SIG-M5 (cell line): ENCODE results near the gene MYO3B.

Source experiments
- DNase-seq: peaks from one replicate; lab custom pipeline; 2025; lab: John Stamatoyannopoulos, UW

The MYO3B gene

GRCh38 chr2:170161516-170162270 lies 16.3 kb upstream of the MYO3B start:
- DNase-seq, result no peak

- DNase-seq, result no peak
These were observed 15.7 kb upstream of the MYO3B start for GRCh38 chr2:170162271-170162632.

DNA sequence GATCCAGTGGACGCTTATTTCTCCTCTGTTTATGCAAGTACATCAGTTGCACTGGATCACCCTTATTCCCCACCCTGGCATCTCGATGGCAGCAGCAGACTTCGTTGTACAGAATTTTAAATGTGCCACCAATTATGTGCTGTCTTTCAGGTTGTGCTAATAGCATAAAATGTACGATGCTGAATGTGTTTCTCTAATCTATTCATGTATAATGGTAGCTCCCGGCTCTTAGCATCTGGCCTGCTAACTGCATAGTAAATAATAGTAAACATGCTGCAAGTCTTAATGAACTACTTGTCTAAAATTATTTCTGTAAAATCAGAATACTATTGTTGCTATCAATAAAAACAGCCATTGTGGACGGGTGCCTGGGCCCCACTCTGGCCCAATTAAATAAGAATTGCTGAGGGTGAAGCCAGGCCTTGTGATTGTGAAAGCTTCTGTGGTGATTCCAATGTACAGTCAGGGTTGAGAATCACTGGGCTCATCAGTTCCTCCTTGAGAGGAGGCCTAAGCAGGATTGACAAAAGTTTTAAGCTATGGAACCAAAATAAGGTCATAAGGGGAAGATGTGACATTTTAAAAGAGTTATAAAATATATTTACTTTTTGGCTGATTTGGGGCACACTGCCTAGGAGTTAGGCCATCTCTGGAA lies 14.4 kb upstream of the MYO3B start:
- DNase-seq, result no peak

DNA sequence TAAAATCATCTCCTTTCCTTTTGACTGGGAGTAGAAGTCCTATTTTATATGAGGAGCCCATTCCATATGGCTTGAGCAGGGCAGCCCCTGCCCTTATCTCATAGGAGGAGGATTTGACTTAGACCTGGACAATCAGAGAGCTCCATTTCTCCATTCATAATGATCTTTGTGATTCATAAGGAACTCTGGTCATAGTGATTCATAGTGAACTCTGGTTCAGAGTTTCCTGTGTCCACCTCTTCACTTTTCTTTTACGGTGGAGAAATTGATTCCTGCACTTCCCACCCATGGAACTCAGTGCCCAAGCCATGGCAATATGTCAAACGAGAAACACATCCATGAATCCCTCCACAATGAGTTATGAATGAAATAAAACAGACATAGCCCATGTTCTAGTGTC lies 12.8 kb upstream of the MYO3B start:
- no peak for DNase-seq

DNA sequence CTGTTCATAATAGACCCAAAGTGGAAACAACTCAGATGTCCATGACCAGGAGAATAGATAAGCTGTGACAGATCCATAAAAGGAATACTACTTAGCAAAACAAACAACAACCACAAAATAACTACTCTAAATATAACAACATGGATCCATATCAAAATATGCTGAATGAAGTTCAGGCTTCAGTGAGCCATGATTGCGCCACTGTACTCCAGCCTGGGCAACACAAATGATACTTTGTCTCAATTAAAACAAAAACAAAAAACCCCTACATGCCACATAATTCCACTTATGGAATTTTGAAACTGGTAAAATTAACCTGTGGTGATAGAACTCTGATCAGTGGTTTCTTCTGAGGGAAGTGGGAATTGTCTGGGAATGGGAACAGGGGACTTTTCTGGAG lies 11.2 kb upstream of the MYO3B start:
- DNase-seq, result no peak

DNA sequence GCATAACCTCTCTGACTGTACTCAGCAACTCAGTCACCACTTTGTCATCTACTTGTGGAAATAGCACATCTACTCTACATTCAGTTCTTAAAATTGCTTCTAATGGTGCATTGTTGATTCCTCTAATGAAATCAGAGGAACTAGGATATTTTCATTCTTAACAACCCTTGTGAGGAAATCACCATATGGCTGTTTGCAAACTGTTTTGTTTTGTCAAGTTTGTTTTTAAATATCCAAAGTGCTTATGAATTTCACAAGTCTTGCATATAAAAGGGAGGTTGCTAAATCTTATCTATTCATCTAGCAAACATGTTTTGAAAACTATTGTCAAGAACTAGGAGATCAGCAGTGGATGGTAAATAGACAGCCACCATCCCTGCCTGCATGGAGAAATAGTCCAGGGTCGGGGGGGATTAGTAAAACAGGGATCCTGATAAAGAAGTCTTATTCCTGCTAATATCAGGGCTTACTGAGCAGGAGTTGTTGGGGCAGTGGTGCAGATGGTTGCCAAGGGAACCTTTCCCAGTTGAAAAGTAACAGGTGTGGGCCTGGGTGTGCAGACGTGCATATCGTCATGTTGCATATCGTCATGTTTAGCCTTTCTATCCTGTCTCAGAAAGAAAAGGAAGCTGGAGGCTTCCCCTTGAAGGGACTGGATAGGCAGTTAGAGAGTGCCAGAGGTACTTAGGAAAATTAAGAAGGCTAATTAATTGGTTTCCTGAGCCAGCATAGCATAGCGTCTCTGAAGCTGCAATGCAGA lies 7.5 kb upstream of the MYO3B start:
- DNase-seq, result no peak

- DNase-seq, result no peak
These were observed 1.7 kb upstream of the MYO3B start for GRCh38 chr2:170176212-170176611.

DNA sequence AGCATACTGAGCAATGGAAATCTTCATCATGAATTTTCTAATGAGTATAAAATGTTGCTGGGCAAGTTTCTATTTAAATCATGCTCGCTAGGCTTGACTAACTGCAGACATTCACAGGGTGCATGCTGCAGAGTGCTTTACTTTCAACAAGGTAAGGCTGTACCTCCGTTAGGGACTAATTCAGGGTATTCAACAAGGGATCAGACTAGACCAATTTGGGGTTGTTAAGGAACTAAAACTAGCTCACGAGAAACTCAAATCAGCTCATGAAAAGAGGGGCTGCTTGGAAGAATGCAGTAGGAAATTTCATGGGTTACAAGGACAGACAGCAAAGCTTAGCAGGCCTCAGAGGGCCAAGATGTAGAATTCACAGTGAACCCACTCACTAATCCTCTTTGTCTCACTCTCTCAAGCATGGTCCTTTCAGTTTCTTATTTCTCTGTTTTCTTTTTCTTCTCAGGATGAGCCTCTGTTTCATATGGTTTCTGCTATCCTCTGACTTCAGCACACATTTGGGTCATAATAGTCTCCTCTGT lies 2.2 kb downstream of the MYO3B start:
- DNase-seq, result no peak

DNA sequence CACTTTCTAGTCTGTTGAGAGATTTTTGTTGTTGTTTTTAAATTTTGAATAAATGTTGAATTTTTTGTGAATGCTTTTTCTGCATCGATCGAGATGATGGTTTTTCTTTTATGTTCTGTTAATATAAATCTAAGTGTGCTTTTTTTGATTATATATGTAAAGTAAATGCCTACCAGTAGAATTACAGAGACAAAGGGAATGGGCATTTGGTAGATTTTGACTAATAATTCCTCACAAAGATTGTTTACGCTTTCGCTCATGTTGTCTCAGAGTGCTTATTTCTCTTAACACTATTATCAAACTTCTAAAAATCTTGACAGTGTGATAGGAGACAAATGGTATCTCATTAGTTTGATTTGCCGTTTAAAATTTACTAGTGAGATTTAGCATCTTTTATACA lies 3.7 kb downstream of the MYO3B start:
- no peak for DNase-seq

DNA sequence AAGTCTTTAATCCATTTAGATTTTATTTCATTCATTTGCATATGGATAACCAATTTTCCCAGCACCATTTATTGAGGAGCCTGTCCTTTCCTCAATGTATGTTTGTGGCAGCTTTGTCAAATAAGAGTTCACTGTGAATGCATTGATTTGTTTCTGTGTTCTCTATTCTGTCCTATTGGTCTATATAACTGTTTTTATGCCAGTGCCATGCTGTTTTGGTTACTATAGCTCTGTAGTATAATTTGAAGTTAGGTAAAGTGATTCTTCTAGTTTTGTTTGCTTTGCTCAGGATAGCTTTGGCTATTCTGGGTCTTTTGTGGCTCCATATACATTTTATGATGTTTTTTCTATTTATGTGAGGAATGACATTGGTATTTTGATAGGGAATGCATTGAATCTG lies 7.4 kb downstream of the MYO3B start:
- no peak for DNase-seq

DNA sequence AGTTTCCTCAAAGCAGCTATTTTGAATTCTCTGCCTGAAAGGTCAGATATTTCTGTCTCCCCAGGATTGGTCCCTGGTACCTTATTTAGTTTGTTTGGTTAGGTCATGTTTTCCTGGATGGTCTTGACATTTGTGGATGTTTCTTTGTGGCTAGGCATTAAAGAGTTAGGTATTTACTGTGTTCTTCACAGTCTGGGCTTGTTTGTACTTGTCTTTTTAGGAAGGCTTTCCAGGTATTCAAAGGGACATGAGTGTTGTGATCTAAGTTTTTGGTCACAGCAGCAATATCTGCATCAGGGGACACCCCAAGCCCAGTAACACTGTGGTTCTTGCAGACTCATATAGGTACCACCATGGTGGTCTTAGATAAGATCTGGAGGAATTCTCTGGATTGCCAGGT lies 11.8 kb downstream of the MYO3B start:
- DNase-seq, result no peak

- DNase-seq, result no peak
These were observed 12.2 kb downstream of the MYO3B start for GRCh38 chr2:170190172-170190571.

GRCh38 chr2:170191166-170191866 lies 13.4 kb downstream of the MYO3B start:
- no peak for DNase-seq

- DNase-seq, result no peak
These were observed 19.0 kb downstream of the MYO3B start for GRCh38 chr2:170196963-170197362.

- no peak for DNase-seq
These were observed 23.3 kb downstream of the MYO3B start for GRCh38 chr2:170201275-170201674.

GRCh38 chr2:170201734-170202393 lies 23.9 kb downstream of the MYO3B start:
- DNase-seq, result no peak

DNA sequence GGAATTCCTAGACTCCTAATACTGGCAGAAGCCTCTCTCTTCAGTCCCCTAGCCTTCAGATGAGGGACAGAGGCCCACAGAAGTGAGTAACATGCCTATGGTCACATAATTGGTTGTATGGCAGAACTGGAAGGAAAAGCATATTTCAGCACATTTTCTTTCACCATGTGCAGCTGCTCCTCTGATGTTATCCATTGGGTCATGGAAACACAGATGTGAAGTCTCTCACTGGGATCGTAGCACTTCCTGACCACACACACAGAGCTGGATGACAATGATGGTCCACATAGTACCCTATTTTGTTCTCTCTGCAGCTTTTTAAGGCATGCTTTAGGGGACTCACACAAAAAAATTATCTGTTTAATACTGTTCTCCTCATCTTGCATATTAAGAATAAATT lies 24.5 kb downstream of the MYO3B start:
- DNase-seq, result no peak

GRCh38 chr2:170204298-170204951 lies 26.5 kb downstream of the MYO3B start:
- DNase-seq, result no peak

- DNase-seq, result no peak
These were observed 28.3 kb downstream of the MYO3B start for GRCh38 chr2:170206246-170206645.

GRCh38 chr2:170206805-170207407 lies 29.0 kb downstream of the MYO3B start:
- no peak for DNase-seq

GRCh38 chr2:170207901-170208300 lies 30.0 kb downstream of the MYO3B start:
- no peak for DNase-seq
